ENCODE data around the gene NEK8.

NEK8 gene

DNA sequence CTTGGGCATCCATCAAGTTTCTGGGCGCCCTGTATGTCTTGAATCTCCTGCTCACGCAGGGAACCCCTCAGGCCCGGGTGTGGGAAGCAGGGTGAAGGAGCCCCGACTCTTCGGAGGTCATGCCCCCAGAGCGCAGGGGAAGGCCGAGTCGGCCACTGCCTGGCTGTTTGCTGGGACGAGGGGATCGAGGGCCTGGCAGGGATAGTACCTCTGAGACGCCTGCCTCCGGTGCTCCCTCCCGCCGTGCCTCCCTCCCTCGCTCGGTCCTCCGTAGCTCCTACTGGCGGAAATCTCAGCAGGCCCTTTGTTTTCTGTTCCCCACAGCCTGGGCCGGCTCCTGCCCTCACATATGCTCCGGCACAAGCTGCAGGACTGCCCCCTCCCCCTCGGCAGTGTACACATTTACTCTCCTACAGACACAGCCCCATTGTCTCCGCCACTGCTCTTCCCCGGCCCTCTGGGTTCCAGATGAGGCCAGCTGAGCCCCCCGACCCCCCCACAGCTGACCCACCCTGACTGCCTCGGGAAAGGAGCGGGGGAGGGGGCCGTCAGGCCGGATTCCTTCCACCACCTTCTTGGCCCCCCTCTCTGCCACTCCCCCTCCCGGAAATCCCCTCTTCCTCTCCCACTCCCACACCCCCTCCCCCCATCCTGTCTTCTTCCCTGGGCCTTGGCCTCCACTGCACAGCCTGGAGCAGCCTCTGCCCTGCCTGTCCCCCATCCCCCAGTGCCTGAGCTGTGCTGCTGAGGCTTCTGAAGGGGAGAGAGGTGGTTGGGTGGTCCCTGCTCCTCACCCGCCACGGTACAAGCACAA is 16.6 kb downstream of the NEK8 start:
- DNase-seq (ENCODE audit: low spot score), result peak; percentile 53

GRCh38 chr17:28745786-28746411 is 17.3 kb downstream of the NEK8 start:
- no peak for DNase-seq (ENCODE audit: low spot score)

DNA sequence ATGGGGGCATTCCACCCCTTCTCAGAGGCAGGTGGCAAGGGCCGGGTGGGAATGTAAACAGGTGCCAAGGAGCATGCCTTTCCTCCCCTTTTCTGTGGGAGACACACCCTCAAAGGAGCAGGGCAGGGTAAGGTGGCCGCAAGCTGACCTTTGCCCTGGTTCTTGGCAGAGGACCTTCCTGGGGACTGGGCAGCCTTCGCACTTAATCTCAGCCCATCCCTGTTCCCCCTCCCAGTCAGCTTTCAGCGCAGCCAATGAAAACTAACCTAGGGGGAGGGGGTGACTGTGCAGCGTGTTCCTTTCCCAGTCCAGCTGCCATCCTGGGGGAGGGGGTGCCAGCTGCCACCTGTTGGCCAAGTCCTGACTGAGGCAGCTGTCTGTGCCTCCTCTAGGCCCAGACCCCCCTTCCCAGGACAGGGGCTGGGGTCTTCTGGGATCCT is 18.0 kb downstream of the NEK8 start:
- peak; percentile 57 for DNase-seq (ENCODE audit: low spot score)

GRCh38 chr17:28747051-28747691 is 18.6 kb downstream of the NEK8 start:
- DNase-seq (ENCODE audit: low spot score), result no peak

DNA sequence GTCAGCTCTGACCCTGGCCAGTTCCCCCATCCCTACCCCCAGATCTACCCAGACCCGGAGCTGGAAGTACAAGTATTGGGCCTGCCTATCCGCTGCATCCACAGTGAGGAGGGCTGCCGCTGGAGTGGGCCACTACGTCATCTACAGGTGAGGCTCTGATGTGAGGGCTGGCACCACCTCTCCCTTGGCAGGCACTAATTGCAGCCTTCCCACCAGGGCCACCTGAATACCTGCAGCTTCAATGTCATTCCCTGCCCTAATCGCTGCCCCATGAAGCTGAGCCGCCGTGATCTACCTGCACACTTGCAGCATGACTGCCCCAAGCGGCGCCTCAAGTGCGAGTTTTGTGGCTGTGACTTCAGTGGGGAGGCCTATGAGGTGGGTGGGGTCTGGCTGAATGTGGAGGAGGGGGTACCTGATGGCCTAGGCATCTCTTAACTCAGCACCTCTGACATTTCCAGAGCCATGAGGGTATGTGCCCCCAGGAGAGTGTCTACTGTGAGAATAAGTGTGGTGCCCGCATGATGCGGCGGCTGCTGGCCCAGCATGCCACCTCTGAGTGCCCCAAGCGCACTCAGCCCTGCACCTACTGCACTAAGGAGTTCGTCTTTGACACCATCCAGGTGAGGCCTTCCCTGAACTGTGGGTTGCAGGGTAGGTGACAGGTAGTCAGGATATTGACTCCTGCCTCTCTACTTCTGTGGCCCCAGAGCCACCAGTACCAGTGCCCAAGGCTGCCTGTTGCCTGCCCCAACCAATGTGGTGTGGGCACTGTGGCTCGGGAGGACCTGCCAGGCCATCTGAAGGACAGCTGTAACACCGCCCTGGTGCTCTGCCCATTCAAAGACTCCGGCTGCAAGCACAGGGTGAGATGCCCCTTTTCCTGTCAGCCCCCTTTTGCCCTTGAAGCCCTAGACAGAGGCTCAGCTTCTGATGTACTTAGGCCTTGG is 19.5 kb downstream of the NEK8 start:
- no peak for DNase-seq (ENCODE audit: low spot score)

DNA sequence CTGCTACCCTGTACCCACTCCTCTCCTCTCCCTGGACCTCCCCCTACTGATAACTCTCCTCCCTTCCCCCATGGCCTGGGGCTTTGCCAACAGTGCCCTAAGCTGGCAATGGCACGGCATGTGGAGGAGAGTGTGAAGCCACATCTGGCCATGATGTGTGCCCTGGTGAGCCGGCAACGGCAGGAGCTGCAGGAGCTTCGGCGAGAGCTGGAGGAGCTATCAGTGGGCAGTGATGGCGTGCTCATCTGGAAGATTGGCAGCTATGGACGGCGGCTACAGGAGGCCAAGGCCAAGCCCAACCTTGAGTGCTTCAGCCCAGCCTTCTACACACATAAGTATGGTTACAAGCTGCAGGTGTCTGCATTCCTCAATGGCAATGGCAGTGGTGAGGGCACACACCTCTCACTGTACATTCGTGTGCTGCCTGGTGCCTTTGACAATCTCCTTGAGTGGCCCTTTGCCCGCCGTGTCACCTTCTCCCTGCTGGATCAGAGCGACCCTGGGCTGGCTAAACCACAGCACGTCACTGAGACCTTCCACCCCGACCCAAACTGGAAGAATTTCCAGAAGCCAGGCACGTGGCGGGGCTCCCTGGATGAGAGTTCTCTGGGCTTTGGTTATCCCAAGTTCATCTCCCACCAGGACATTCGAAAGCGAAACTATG is 20.4 kb downstream of the NEK8 start:
- no peak for DNase-seq (ENCODE audit: low spot score)

GRCh38 chr17:28749516-28750177 is 21.1 kb downstream of the NEK8 start:
- no peak for DNase-seq (ENCODE audit: low spot score)

DNA sequence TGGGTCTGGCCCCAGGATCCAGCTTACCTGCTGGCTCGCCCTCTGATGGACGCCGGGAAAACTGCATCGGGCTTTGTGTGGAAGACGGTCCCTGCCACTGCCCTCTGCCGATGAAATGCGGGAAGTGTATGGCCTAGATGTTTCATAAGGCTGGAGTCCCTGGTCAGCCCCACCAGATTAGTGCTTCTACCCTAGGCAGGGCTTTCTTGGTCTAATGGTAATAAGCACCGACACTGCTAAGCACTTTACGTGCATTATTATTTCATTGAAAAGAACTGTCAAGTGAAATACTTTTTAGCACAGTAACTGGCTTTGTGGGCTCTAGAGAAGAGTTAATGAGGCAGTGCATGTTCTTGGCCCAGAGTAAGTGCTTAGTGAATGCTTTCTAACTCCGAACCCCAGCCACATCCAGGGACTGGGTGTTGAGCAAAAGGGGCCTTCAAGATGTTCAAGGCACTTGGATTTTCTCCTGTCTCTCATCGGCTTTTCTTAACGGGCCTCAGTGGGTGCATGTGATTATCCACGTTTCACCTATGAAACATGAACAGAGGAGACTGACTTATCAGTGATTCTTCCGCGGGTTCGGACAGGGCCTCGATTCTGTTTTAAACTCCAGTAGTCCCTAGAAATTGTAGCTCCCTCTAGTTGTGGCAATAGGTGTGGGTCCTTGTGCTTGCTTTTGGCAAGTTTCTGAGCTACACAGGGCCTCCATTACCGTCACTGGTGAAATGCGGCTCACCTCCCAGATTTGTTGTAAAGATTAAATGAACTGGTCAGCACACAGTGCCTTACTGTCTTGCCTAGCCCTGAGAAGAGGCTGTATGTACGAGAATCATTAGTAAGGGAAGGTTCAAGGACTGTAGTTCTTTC is 21.8 kb downstream of the NEK8 start:
- DNase-seq (ENCODE audit: low spot score), result peak; percentile 93

- DNase-seq (ENCODE audit: low spot score), result no peak
Observed at GRCh38 chr17:28751600-28752366, 23.2 kb downstream of the NEK8 start.

DNA sequence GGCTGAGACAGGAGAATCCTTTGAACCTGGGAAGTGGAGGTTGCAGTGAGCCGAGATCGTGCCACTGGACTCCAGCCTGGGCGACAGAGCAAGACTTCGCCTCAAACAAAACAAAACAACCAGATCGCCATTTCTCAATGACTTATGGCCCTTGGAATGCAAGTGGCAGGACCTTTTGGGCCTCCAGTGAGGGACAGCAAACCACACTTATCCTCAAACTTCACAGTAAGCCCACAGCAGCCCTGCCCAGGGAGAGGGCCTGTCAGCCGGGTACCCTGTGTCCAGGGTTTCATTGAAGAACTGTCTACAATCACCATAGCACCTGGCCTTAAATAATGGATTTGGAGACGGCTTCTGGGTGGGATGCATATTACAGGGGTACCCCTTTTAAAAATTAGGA is 26.9 kb downstream of the NEK8 start:
- no peak for DNase-seq (ENCODE audit: low spot score)

DNA sequence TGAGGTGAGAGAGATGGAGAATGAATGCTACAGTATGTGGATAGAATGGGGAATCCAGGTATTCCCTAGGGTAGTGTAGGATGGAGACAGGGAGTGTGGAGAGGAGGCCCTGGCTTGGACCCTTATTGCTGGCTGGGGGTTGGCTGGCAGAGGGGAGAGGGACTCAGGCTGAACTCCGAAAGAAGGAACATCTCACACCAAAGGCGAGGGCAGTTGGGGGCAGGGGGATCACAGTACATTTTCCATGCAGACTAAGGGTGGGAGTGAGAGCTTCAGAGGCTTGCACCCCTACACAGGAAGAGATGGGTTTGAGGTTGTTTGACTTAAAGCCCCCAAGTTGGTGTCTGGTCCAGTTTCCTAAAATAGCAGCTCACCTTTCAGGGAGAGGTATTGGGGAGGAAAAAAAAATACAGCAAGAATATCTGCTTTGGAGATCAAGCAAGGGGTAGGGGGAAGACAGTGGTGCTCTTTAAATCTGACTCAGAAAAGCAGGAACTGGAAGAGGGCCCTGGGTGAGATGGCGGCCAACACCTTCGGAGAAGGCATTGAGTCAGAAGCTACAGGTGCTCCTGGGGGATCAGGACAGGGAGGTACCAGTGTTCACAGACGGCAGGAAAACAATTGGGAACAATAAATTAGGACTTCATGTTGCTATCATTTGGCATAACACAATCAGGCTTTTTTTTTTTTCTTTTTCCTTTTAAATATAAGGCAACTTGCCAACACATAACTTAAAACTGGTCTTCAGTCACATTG is 27.6 kb downstream of the NEK8 start:
- no peak for DNase-seq (ENCODE audit: low spot score)

- DNase-seq (ENCODE audit: low spot score), result no peak
Observed at GRCh38 chr17:28758411-28759121, 30.0 kb downstream of the NEK8 start.

DNA sequence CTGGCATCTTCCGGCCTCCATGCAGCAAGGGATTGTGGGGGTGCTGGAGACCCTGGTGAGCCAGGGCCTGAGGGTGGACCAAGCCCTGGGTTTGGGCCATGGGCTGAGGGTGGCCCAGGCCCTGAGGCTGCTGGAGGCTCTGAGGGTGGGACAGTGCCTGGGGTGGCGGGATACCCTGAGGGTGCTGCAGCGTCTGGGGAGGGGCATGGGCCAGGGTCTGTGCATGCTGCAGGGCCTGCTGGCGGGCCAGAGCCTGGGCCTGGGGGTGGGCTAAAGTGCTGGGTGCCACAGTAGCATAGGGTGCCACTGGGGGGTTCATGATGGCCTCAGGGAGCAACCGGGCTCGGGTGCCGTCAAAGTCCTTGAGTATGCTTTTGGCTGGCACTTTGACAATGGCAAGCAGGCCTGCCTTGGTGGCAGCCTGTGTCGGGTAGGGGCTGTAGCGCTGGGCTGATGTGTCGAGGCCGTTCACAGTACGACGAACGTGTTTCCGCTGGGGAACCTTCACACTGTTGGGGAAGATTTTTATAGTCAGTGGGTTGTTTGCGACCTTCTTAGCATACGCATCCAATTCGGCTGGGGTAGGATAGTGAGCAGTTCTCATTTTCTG is 30.8 kb downstream of the NEK8 start:
- DNase-seq (ENCODE audit: low spot score), result no peak

DNA sequence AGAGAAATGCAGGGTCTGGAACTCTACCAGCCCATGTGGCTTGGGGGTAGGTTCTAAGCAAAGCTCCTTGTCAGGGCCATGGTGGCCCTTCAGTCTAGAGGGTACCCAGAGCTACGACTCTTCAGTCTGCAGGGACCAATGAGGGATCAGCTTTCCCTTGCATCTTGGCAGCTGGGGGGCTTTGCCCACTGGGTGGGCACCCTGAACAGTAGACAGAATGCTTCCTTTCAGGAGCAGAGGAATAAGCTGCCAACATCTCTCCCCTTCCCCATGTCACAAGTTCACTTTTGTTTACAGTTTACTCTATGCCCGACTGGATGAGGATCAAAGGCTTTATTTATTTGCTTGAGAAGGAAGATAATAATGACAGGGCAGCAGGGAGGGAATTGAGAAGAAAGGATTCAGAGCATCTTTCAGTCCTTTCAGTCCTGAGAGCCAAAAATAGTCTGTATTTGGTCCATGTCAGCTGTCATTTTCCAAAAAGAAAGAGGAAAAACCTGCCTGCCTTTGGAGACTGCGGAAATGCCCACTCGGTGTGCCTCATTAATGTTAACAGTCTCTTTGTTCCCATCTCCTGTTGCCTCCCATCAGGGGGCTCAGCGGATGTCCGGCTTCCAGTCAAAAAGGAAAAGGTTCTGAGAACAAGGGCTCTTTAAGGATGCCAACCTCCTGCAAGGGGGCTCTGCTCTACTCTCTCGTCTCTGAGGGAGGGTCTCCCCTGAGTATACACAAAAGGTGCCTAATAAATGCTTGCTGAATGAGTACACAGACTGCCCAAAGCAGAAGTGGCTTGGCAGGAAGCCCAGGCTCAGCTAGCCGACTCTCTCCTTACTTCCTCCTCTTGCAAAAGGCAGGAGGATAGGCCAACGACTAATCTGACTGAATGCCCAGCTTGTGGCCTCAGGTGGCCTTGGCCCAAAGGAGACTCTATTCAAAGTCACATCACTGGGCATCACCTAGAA is 32.3 kb downstream of the NEK8 start:
- no peak for DNase-seq (ENCODE audit: low spot score)

GRCh38 chr17:28763137-28763799 is 34.7 kb downstream of the NEK8 start:
- DNase-seq (ENCODE audit: low spot score), result no peak

All from SK-N-DZ (cell line).